Activated CD8-positive, alpha-beta T cell treated with anti-CD3 and anti-CD28 coated beads, Interleukin-2, amount 10 ng/mL, durations not matched to agents 7 days and 5 days (primary cell): ENCODE data around the gene AQP12A. TPM values are rescaled to one million over a fixed set of nuclear protein-coding genes. Genes with fewer than 3 reads are reported as not detected.
"Not testable (repeated sequence)": the region's sequence is repeated elsewhere in the genome, so short reads cannot be mapped to it uniquely, and the experiment has no call there.

Experiments
- ATAC-seq: fragments of 150-1000 bp; cut with Tn5 transposase; one replicate; pipeline ENCODE4 v1.10.0; 2021; ENCODE audit warnings: moderate library complexity
- CTCF ChIA-PET: fragments of 350-600 bp; sonication (Branson Sonifier 250); formaldehyde crosslinking; loops from one replicate; lab custom pipeline; 2021; ENCODE audit warnings: antibody characterized with exemption; lab: Charles Lee
- POLR2A ChIA-PET: fragments of 350-600 bp; sonication (Branson Sonifier 250); formaldehyde crosslinking; loops from one replicate; lab custom pipeline; 2021; ENCODE audit warnings: antibody characterized with exemption; lab: Charles Lee
- DNase-seq: peaks from one replicate; pipeline ENCODE4 v3.0.0-alpha.2; 2020
- H3K27ac Mint-ChIP-seq: one replicate; pipeline ENCODE4 v1.8.0; 2021; ENCODE audit warnings: mild to moderate bottlenecking, mixed read lengths
- H3K27me3 Mint-ChIP-seq: one replicate; pipeline ENCODE4 v1.8.0; 2021; ENCODE audit warnings: low read depth, mixed read lengths
- H3K36me3 Mint-ChIP-seq: one replicate; pipeline ENCODE4 v1.8.0; 2021; ENCODE audit warnings: low read depth, mixed read lengths
- H3K4me1 Mint-ChIP-seq: one replicate; pipeline ENCODE4 v1.8.0; 2021; ENCODE audit warnings: low read depth, mixed read lengths
- H3K4me3 Mint-ChIP-seq: one replicate; pipeline ENCODE4 v1.8.0; 2021; ENCODE audit warnings: mild to moderate bottlenecking, mixed read lengths
- H3K9me3 Mint-ChIP-seq: one replicate; pipeline ENCODE4 v1.8.0; 2022; ENCODE audit warnings: mixed read lengths; ENCODE audit not compliant: insufficient read depth
- total RNA-seq, 2 experiments: library from RNA; stranded (reverse); gene quantifications; one replicate each; pipeline ENCODE4 v1.2.3, GENCODE V29; 2021

Gene AQP12A
- not detected for total RNA-seq

DNA sequence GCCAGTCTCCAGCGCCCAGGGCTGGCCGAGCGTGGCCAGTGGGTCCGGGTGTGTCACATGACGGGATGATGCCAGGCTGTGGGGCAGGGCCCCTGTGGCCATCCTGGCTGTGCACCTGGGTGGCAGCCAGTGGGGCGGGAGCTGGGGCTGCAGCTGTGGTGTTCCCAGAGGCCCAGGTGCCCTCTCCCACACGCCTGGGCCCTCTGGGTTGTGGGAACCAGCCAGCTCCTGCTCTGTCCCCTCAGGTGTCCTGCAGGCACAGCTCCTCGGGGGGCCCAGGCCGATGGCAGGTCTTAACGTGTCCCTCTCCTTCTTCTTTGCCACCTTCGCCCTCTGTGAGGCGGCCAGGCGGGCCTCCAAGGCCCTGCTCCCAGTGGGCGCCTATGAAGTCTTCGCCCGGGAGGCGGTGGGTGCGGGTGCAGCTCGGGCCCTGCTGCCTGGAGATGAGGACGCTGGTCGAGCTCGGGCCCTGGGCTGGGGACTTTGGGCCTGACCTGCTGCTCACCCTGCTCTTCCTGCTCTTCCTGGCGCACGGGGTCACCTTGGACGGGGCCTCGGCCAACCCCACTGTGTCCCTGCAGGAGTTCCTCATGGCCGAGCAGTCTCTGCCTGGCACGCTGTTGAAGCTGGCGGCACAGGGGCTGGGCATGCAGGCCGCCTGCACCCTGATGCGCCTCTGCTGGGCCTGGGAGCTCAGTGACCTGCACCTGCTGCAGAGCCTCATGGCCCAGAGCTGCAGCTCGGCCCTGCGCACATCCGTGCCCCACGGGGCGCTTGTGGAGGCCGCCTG is at the start of gene AQP12A:
AQP12A (plus strand) TSS at position 236 of the 790 bp plus-strand sequence; CDS start at position 284, 48 bp downstream.
- CTCF ChIA-PET, POLR2A ChIA-PET, H3K4me3 Mint-ChIP-seq, H3K4me1 Mint-ChIP-seq, H3K9me3 Mint-ChIP-seq, H3K36me3 Mint-ChIP-seq, ATAC-seq, H3K27me3 Mint-ChIP-seq: not testable (repeated sequence)
- peak; percentile 17 for DNase-seq
- peak within 1 kb of the TSS; percentile 49 for H3K27ac Mint-ChIP-seq

DNA sequence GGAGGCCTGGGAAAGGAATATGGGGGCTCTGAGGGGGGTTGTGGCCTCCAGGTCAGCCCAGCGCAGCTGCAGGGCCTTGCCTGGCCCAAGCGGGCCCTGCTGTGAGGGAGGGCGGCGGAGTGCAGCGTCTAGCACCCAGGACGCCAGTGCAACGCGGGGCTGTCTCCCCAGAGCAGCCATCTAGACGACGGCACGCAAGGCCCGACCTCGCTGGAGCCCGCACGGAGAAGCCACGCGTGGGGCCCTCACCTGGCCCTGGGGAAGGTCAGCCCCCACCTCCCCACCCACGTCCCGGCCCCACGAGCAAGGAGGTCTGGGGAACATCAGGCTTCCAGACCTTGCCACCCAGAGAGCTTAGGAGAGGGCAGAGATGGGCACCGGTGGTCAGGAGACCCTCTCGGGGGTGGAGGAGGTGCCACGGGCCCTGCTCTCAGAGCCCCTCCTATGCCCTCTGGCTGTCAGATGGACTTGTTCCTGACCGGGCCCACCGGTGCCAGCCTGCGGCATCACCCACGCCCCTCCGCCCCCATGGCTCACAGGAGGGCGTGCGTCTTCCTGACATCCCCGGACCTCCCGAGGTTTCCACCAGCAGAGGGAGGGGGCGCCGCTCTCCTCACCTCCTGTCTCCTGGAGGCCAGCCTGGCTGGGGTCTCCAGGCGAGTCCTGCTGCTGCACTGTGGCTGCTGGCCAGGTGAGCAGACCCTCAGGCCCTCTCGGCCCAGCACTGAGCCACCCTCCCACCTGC is 49.4 kb upstream of the AQP12A start:
- Mint-ChIP-seq H3K36me3 (no peaks in the 10 kb centered on the region), H3K4me3 (no peak overlapping the region), H3K9me3 (no peaks in the 10 kb centered on the region), H3K4me1 (peaks cover 12% of the 10 kb centered on the region), H3K27me3 (peaks cover 3% of the 10 kb centered on the region), H3K27ac (no peak overlapping the region)
- no peak for ATAC-seq
- peak; percentile 8 for DNase-seq
- ChIA-PET POLR2A (no interaction called here), CTCF (no interaction called here)

DNA sequence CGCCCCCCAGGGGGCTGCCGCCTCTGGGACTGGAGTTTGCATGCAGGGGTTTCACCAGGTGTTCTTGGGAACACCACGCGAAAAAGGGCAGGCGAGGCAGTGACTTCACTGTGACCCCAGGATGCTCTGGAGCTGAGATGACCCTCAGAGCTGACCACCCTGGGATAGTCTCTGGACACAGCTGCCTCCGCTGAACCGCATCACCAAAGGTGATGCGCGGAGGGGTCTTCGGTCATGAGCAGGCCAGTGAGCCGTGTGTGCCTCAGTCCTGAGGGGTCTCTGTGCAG is 48.9 kb upstream of the AQP12A start:
- H3K9me3 Mint-ChIP-seq, result no peaks in the 10 kb centered on the region
- no peaks in the 10 kb centered on the region for H3K36me3 Mint-ChIP-seq
- no peak overlapping the region for H3K27ac Mint-ChIP-seq
- ChIA-PET POLR2A (no interaction called here), CTCF (no interaction called here)
- H3K4me1 Mint-ChIP-seq, result peaks cover 12% of the 10 kb centered on the region
- DNase-seq (no peak), ATAC-seq (no peak)
- H3K27me3 Mint-ChIP-seq, result peaks cover 6% of the 10 kb centered on the region
- H3K4me3 Mint-ChIP-seq, result no peak overlapping the region

DNA sequence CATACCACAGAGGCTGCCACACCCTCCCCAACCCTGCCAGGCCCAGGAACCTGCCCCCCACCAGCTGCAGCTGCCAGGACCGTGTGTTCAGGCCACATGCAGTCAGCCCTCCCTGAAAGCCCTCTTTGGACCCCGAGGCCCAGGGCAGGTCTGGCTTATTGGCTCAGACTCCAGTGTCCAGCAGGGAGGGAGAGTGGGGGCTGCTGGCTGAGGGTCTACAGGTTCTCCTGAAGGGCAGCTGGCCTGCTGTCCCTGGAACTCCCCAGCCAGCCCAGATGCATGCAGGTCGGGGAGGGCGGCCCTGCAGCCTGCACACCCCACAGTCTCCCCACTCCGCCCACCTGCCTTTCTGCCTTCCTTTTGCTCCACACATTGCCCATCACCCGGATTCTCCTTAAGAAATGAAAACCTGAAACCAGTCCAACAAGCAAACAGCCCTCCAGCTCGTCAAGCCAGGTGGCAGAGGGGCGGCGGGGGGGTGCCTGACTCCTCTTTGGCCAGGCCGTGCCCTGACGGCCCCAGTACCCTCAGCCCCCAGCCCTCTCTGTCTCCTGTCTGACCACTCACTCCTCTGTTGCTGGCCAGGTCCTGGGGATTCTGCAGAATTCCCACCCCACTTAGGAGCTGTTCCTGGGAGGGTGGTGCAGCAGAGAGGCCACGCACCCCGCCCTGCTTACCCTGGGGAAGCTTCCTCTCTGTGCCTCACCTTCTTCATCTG is 48.4 kb upstream of the AQP12A start:
- peak; percentile 13 for DNase-seq
- H3K9me3 Mint-ChIP-seq, result no peaks in the 10 kb centered on the region
- H3K4me1 Mint-ChIP-seq, result peaks cover 12% of the 10 kb centered on the region
- no peaks in the 10 kb centered on the region for H3K36me3 Mint-ChIP-seq
- no peak for ATAC-seq
- ChIA-PET POLR2A (no interaction called here), CTCF (no interaction called here)
- H3K27ac Mint-ChIP-seq, result no peak overlapping the region
- H3K4me3 Mint-ChIP-seq, result no peak overlapping the region
- peaks cover 9% of the 10 kb centered on the region for H3K27me3 Mint-ChIP-seq

DNA sequence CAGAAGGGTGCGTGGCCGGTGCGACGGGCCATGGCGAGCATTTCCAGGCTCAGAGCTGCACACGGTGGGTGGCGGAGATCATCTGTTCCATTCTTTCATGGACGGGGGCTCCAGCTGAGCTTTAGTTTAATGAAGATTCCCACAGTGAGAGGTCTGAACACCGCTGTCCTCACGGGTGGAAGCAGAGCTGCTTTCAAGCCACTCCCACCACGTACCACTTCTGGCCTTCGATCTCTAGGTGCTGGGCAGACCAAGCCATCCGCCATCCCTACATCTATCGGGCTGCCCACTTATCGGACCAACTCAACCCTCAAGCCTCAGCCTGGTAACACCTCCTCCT is 47.9 kb upstream of the AQP12A start:
- Mint-ChIP-seq H3K4me1 (peaks cover 12% of the 10 kb centered on the region), H3K27ac (no peak overlapping the region), H3K4me3 (no peak overlapping the region), H3K36me3 (no peaks in the 10 kb centered on the region), H3K9me3 (no peaks in the 10 kb centered on the region), H3K27me3 (peaks cover 13% of the 10 kb centered on the region)
- DNase-seq, result peak; percentile 15
- ChIA-PET CTCF (no interaction called here), POLR2A (no interaction called here)
- no peak for ATAC-seq

- peaks cover 12% of the 10 kb centered on the region for H3K4me1 Mint-ChIP-seq
- ChIA-PET POLR2A (no interaction called here), CTCF (no interaction called here)
- no peaks in the 10 kb centered on the region for H3K9me3 Mint-ChIP-seq
- no peak overlapping the region for H3K27ac Mint-ChIP-seq
- no peaks in the 10 kb centered on the region for H3K36me3 Mint-ChIP-seq
- H3K4me3 Mint-ChIP-seq, result no peak overlapping the region
- ATAC-seq (no peak), DNase-seq (peak; percentile 13)
- H3K27me3 Mint-ChIP-seq, result peaks cover 16% of the 10 kb centered on the region
These were observed 47.5 kb upstream of the AQP12A start for GRCh38 chr2:240644171-240644651.

DNA sequence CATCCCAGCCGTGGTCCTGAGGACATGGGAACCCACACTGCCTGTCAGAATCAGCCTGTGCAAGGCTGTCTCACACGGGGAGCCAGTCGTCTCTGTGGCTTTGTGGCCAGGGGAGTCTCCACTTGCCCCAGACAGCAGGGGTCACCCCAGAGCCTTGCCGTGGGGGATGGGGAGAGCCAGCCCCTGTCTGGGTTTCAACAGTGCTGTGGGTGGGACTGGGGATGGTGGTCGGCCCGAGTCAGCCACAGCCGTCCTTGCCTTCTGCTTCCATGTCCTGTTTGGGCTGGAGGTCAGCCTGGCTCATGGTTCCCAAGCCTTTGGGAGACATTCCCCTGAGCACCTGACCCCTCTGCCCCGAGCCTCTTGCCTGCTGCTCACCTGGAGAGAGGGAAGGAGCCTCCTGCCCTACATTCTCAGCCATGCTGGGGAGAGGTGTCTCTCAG is 46.8 kb upstream of the AQP12A start:
- POLR2A ChIA-PET, result no interaction called here
- Mint-ChIP-seq H3K27ac (peak overlapping the region; percentile 50), H3K4me1 (peaks cover 12% of the 10 kb centered on the region), H3K9me3 (no peaks in the 10 kb centered on the region), H3K36me3 (no peaks in the 10 kb centered on the region), H3K4me3 (no peak overlapping the region), H3K27me3 (peaks cover 20% of the 10 kb centered on the region)
- peak; percentile 20 for DNase-seq
- ATAC-seq, result no peak
- CTCF ChIA-PET, result no interaction called here

- Mint-ChIP-seq H3K36me3 (no peaks in the 10 kb centered on the region), H3K27me3 (peaks cover 22% of the 10 kb centered on the region), H3K9me3 (no peaks in the 10 kb centered on the region), H3K27ac (no peak overlapping the region), H3K4me3 (no peak overlapping the region), H3K4me1 (peaks cover 12% of the 10 kb centered on the region)
- ChIA-PET POLR2A (no interaction called here), CTCF (no interaction called here)
- DNase-seq (peak; percentile 9), ATAC-seq (no peak)
These were observed 46.3 kb upstream of the AQP12A start for GRCh38 chr2:240645346-240645745.

DNA sequence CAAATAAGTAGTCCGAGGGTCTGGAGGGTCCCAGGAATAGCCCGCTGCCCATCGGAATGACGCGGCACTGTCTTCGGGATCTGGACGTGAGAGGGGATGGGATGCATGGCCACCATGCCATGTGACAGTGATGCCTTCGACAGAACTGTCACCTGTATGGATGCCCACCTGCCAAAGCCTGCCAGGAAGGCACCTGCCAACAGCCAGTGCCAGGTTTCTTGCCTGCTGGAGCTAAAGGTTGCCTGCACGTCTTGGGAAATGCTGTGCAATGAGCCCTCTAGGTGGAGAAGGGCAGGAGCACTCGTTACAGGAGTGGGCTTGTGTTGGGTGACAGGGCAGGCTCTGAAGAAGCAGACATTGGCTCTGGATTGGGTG is 45.9 kb upstream of the AQP12A start:
- Mint-ChIP-seq H3K4me1 (peaks cover 12% of the 10 kb centered on the region), H3K27me3 (peaks cover 23% of the 10 kb centered on the region), H3K36me3 (no peaks in the 10 kb centered on the region), H3K9me3 (no peaks in the 10 kb centered on the region), H3K4me3 (no peak overlapping the region), H3K27ac (peak overlapping the region; percentile 60)
- ChIA-PET POLR2A (no interaction called here), CTCF (interaction anchor here (1.6 kb wide), 1 partner anchor 132 kb away, joined by 5 read pairs; no protein-coding TSS in a partner anchor)
- DNase-seq (peak; percentile 8), ATAC-seq (no peak)

DNA sequence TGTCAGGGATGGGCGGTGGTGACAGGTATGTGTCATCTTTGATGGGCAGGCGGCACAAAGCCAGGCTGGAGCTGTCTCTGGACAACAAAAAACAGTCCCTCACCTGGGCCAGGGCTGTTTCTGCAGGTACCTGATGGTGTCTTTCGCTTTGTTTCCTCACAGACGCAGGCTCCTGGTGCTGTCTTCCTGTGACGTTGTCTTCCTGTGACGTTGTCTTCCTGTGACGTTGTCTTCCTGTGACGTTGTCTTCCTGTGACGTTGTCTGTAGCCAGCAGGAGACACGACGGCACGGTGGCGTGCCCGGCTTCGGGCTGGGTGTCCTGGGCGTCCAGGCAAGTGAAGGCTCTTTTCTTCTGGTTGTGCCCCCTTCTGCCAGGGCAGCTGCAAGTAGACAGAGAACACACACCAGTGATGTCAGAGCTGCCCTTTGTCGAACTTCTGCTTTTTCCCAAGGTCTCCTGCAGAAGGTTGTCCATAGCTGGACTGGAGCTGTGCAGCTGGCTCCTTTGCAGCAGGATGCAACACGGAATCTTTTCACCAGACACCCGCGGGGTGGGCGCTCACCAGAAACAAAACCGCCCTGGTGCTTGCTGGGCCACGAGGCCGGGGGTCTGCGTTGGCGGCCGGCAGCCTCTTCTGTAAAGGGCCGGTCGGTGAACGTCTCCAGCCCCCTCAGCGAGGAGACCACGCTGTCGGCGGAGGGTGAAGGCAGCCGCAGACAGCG is 45.3 kb upstream of the AQP12A start:
- ATAC-seq, result no peak
- Mint-ChIP-seq H3K9me3 (no peaks in the 10 kb centered on the region), H3K36me3 (no peaks in the 10 kb centered on the region), H3K4me3 (peak overlapping the region; percentile 3), H3K27ac (peak overlapping the region; percentile 60), H3K27me3 (peaks cover 23% of the 10 kb centered on the region), H3K4me1 (peaks cover 12% of the 10 kb centered on the region)
- peak; percentile 49 for DNase-seq
- CTCF ChIA-PET, result interaction anchor here (1.6 kb wide), 1 partner anchor 132 kb away, joined by 5 read pairs; no protein-coding TSS in a partner anchor
- POLR2A ChIA-PET, result no interaction called here

DNA sequence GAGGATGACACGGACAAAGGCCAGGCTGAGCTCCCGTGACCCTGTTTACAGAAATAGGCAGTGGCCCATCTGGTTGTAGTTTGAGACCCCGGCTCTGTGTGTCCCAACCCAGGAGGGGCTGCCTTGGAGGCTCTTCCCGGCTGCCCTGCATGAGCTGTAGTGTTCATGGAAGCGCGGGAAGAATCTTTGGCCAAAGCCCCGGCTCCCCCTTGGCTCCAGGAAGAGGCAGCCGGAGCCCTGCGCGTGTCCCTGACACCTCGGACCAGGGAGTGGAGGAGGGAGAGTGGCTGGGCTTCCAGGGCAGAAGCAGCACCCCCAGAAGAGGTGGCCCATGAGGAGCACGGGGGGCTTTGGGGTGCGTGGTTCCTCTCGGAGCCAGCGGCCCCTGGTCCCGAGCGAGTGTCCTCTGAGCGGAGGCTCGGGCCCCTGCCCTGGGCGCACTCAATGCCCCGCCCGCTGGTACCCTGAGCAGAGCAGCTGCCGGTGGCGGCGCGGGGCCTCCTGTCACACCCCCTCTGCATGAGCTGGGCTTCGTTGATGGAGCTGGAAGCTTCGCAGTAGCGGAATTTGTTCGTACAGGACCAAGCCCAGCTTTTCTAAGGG is 44.7 kb upstream of the AQP12A start:
- H3K9me3 Mint-ChIP-seq, result no peaks in the 10 kb centered on the region
- DNase-seq, result no peak
- POLR2A ChIA-PET, result no interaction called here
- H3K27ac Mint-ChIP-seq, result no peak overlapping the region
- ATAC-seq, result no peak
- peaks cover 12% of the 10 kb centered on the region for H3K4me1 Mint-ChIP-seq
- peaks cover 29% of the 10 kb centered on the region for H3K27me3 Mint-ChIP-seq
- CTCF ChIA-PET, result interaction anchor here (1.6 kb wide), 1 partner anchor 133 kb away, joined by 5 read pairs; no protein-coding TSS in a partner anchor
- no peak overlapping the region for H3K4me3 Mint-ChIP-seq
- H3K36me3 Mint-ChIP-seq, result no peaks in the 10 kb centered on the region
